ENCODE results near the gene TBC1D14.
"Not testable (repeated sequence)": the region's sequence is repeated elsewhere in the genome, so short reads cannot be mapped to it uniquely, and the experiment has no call there.

TBC1D14 gene

GRCh38 chr4:6890971-6891370 is 18.7 kb upstream of the TBC1D14 start:
- not testable (repeated sequence) for H3K4me3 ChIP-seq (ENCODE audit: low read depth, low read length); H3K36me3 ChIP-seq (ENCODE audit: control insufficient read depth, insufficient read depth, low read length); H3K27ac ChIP-seq (ENCODE audit: low read depth, low read length); H3K27me3 ChIP-seq (ENCODE audit: control insufficient read depth, insufficient read depth, low read length); H3K9ac ChIP-seq (ENCODE audit: low read length)
- Histone ChIP-seq H3K9me3 (ENCODE audit: control insufficient read depth, insufficient read depth, low read depth, low read length) (peaks cover 14% of the 10 kb centered on the region), H3K4me1 (ENCODE audit: control insufficient read depth, insufficient read depth, low read length) (peaks cover 15% of the 10 kb centered on the region)

GRCh38 chr4:6891436-6892170 is 18.0 kb upstream of the TBC1D14 start:
- no peaks in the 10 kb centered on the region for H3K27me3 ChIP-seq (ENCODE audit: control insufficient read depth, insufficient read depth, low read length)
- peaks cover 11% of the 10 kb centered on the region for H3K4me1 ChIP-seq (ENCODE audit: control insufficient read depth, insufficient read depth, low read length)
- no peak overlapping the region for H3K9ac ChIP-seq (ENCODE audit: low read length)
- no peaks in the 10 kb centered on the region for H3K36me3 ChIP-seq (ENCODE audit: control insufficient read depth, insufficient read depth, low read length)
- H3K9me3 ChIP-seq (ENCODE audit: control insufficient read depth, insufficient read depth, low read depth, low read length): peaks cover 14% of the 10 kb centered on the region
- no peak overlapping the region for H3K4me3 ChIP-seq (ENCODE audit: low read depth, low read length)
- H3K27ac ChIP-seq (ENCODE audit: low read depth, low read length): no peak overlapping the region

- Histone ChIP-seq H3K9ac (ENCODE audit: low read length) (no peak overlapping the region), H3K27me3 (ENCODE audit: control insufficient read depth, insufficient read depth, low read length) (no peaks in the 10 kb centered on the region), H3K4me1 (ENCODE audit: control insufficient read depth, insufficient read depth, low read length) (peaks cover 11% of the 10 kb centered on the region), H3K27ac (ENCODE audit: low read depth, low read length) (no peak overlapping the region), H3K36me3 (ENCODE audit: control insufficient read depth, insufficient read depth, low read length) (no peaks in the 10 kb centered on the region), H3K9me3 (ENCODE audit: control insufficient read depth, insufficient read depth, low read depth, low read length) (peaks cover 13% of the 10 kb centered on the region), H3K4me3 (ENCODE audit: low read depth, low read length) (no peak overlapping the region)
These were observed 17.3 kb upstream of the TBC1D14 start for GRCh38 chr4:6892190-6892908.

- no peaks in the 10 kb centered on the region for H3K36me3 ChIP-seq (ENCODE audit: control insufficient read depth, insufficient read depth, low read length)
- H3K9me3 ChIP-seq (ENCODE audit: control insufficient read depth, insufficient read depth, low read depth, low read length): peaks cover 12% of the 10 kb centered on the region
- no peak overlapping the region for H3K27ac ChIP-seq (ENCODE audit: low read depth, low read length)
- H3K4me1 ChIP-seq (ENCODE audit: control insufficient read depth, insufficient read depth, low read length): peaks cover 11% of the 10 kb centered on the region
- H3K9ac ChIP-seq (ENCODE audit: low read length): no peak overlapping the region
- H3K4me3 ChIP-seq (ENCODE audit: low read depth, low read length): no peak overlapping the region
- no peaks in the 10 kb centered on the region for H3K27me3 ChIP-seq (ENCODE audit: control insufficient read depth, insufficient read depth, low read length)
These were observed 16.8 kb upstream of the TBC1D14 start for GRCh38 chr4:6892909-6893202.

- Histone ChIP-seq H3K9me3 (ENCODE audit: control insufficient read depth, insufficient read depth, low read depth, low read length) (peaks cover 12% of the 10 kb centered on the region), H3K36me3 (ENCODE audit: control insufficient read depth, insufficient read depth, low read length) (no peaks in the 10 kb centered on the region), H3K27me3 (ENCODE audit: control insufficient read depth, insufficient read depth, low read length) (no peaks in the 10 kb centered on the region), H3K9ac (ENCODE audit: low read length) (no peak overlapping the region), H3K4me1 (ENCODE audit: control insufficient read depth, insufficient read depth, low read length) (peaks cover 8% of the 10 kb centered on the region), H3K4me3 (ENCODE audit: low read depth, low read length) (no peak overlapping the region), H3K27ac (ENCODE audit: low read depth, low read length) (no peak overlapping the region)
These were observed 16.1 kb upstream of the TBC1D14 start for GRCh38 chr4:6893449-6894085.

- peaks cover 8% of the 10 kb centered on the region for H3K4me1 ChIP-seq (ENCODE audit: control insufficient read depth, insufficient read depth, low read length)
- no peaks in the 10 kb centered on the region for H3K36me3 ChIP-seq (ENCODE audit: control insufficient read depth, insufficient read depth, low read length)
- H3K9ac ChIP-seq (ENCODE audit: low read length): no peak overlapping the region
- H3K9me3 ChIP-seq (ENCODE audit: control insufficient read depth, insufficient read depth, low read depth, low read length): peaks cover 12% of the 10 kb centered on the region
- no peak overlapping the region for H3K4me3 ChIP-seq (ENCODE audit: low read depth, low read length)
- H3K27ac ChIP-seq (ENCODE audit: low read depth, low read length): no peak overlapping the region
- H3K27me3 ChIP-seq (ENCODE audit: control insufficient read depth, insufficient read depth, low read length): no peaks in the 10 kb centered on the region
These were observed 15.5 kb upstream of the TBC1D14 start for GRCh38 chr4:6894086-6894478.

GRCh38 chr4:6894528-6895498 is 14.8 kb upstream of the TBC1D14 start:
- no peak overlapping the region for H3K4me3 ChIP-seq (ENCODE audit: low read depth, low read length)
- H3K27me3 ChIP-seq (ENCODE audit: control insufficient read depth, insufficient read depth, low read length): no peaks in the 10 kb centered on the region
- H3K9ac ChIP-seq (ENCODE audit: low read length): no peak overlapping the region
- H3K27ac ChIP-seq (ENCODE audit: low read depth, low read length): no peak overlapping the region
- peaks cover 8% of the 10 kb centered on the region for H3K4me1 ChIP-seq (ENCODE audit: control insufficient read depth, insufficient read depth, low read length)
- peaks cover 9% of the 10 kb centered on the region for H3K9me3 ChIP-seq (ENCODE audit: control insufficient read depth, insufficient read depth, low read depth, low read length)
- H3K36me3 ChIP-seq (ENCODE audit: control insufficient read depth, insufficient read depth, low read length): no peaks in the 10 kb centered on the region

GRCh38 chr4:6896035-6896434 is 13.6 kb upstream of the TBC1D14 start:
- H3K4me3 ChIP-seq (ENCODE audit: low read depth, low read length): no peak overlapping the region
- no peak overlapping the region for H3K27ac ChIP-seq (ENCODE audit: low read depth, low read length)

GRCh38 chr4:6898763-6899162 is 10.9 kb upstream of the TBC1D14 start:
- Histone ChIP-seq H3K4me1 (ENCODE audit: control insufficient read depth, insufficient read depth, low read length) (peaks cover 5% of the 10 kb centered on the region; the same call in 1 of the 2 replicates), H3K27me3 (ENCODE audit: control insufficient read depth, insufficient read depth, low read length) (no peaks in the 10 kb centered on the region), H3K9ac (ENCODE audit: low read length) (no peak overlapping the region), H3K27ac (ENCODE audit: low read depth, low read length) (no peak overlapping the region), H3K4me3 (ENCODE audit: low read depth, low read length) (no peak overlapping the region), H3K36me3 (ENCODE audit: control insufficient read depth, insufficient read depth, low read length) (no peaks in the 10 kb centered on the region), H3K9me3 (ENCODE audit: control insufficient read depth, insufficient read depth, low read depth, low read length) (no peaks in the 10 kb centered on the region)

More at GRCh38 chr4:6896035-6896434, 13.6 kb upstream of the TBC1D14 start:
- H3K36me3 ChIP-seq (ENCODE audit: control insufficient read depth, insufficient read depth, low read length): no peaks in the 10 kb centered on the region
- H3K9ac ChIP-seq (ENCODE audit: low read length): no peak overlapping the region
- no peaks in the 10 kb centered on the region for H3K9me3 ChIP-seq (ENCODE audit: control insufficient read depth, insufficient read depth, low read depth, low read length)
- H3K4me1 ChIP-seq (ENCODE audit: control insufficient read depth, insufficient read depth, low read length): peaks cover 8% of the 10 kb centered on the region
- no peaks in the 10 kb centered on the region for H3K27me3 ChIP-seq (ENCODE audit: control insufficient read depth, insufficient read depth, low read length)

- Histone ChIP-seq H3K27me3 (ENCODE audit: control insufficient read depth, insufficient read depth, low read length) (peaks cover 1% of the 10 kb centered on the region; the same call in 1 of the 2 replicates), H3K4me1 (ENCODE audit: control insufficient read depth, insufficient read depth, low read length) (peaks cover 5% of the 10 kb centered on the region; the same call in 1 of the 2 replicates), H3K4me3 (ENCODE audit: low read depth, low read length) (no peak overlapping the region), H3K9me3 (ENCODE audit: control insufficient read depth, insufficient read depth, low read depth, low read length) (no peaks in the 10 kb centered on the region), H3K27ac (ENCODE audit: low read depth, low read length) (no peak overlapping the region), H3K36me3 (ENCODE audit: control insufficient read depth, insufficient read depth, low read length) (no peaks in the 10 kb centered on the region), H3K9ac (ENCODE audit: low read length) (no peak overlapping the region)
These were observed 9.3 kb upstream of the TBC1D14 start for GRCh38 chr4:6900181-6900812.

Measured in HUES6 (cell line).